Measurements from ENCODE around the gene CLSTN3. TPM values are rescaled to one million over a fixed set of nuclear protein-coding genes. Genes with fewer than 3 reads are reported as not detected.

CLSTN3 gene
- total RNA-seq, 4 donors from 2014 or later = 25.9 to 57.5 (median 44.8) TPM

DNA sequence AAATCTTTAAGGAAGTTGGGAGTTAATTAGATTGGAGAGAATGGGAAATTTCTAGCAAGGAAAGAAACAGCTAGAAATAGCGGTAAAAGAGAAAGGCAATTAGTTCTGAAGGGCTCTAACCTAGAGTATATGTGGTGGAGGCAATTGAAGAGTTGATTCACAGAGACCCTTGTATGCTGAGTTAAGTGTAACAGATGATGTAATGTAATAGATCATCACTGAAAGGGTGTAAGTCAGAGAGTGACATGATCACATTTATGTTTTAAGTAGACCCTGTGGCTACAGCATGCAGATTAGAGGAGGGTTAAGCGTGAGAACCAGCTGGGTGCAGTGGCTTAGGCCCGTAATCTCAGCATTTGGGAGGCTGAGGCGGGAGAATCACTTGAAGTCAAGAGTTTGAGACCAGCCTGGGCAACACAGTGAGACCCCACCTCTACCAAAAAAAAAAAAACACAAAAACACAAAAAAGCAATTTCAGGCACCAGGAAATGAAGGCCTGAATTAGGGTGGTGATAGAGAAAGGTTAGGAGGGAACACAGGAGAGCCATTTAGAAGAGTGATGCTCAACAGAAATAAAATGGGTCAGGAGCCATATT is 4.4 kb upstream of the CLSTN3 start:
- DNase-seq (ENCODE audit: low spot score) (no peak), ATAC-seq (ENCODE audit: low FRiP score) (no peak)
- TF ChIP-seq, protein P1, sequence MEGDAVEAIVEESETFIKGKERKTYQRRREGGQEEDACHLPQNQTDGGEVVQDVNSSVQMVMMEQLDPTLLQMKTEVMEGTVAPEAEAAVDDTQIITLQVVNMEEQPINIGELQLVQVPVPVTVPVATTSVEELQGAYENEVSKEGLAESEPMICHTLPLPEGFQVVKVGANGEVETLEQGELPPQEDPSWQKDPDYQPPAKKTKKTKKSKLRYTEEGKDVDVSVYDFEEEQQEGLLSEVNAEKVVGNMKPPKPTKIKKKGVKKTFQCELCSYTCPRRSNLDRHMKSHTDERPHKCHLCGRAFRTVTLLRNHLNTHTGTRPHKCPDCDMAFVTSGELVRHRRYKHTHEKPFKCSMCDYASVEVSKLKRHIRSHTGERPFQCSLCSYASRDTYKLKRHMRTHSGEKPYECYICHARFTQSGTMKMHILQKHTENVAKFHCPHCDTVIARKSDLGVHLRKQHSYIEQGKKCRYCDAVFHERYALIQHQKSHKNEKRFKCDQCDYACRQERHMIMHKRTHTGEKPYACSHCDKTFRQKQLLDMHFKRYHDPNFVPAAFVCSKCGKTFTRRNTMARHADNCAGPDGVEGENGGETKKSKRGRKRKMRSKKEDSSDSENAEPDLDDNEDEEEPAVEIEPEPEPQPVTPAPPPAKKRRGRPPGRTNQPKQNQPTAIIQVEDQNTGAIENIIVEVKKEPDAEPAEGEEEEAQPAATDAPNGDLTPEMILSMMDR (IDR thresholded peaks at IDR 0.05) = no peak

DNA sequence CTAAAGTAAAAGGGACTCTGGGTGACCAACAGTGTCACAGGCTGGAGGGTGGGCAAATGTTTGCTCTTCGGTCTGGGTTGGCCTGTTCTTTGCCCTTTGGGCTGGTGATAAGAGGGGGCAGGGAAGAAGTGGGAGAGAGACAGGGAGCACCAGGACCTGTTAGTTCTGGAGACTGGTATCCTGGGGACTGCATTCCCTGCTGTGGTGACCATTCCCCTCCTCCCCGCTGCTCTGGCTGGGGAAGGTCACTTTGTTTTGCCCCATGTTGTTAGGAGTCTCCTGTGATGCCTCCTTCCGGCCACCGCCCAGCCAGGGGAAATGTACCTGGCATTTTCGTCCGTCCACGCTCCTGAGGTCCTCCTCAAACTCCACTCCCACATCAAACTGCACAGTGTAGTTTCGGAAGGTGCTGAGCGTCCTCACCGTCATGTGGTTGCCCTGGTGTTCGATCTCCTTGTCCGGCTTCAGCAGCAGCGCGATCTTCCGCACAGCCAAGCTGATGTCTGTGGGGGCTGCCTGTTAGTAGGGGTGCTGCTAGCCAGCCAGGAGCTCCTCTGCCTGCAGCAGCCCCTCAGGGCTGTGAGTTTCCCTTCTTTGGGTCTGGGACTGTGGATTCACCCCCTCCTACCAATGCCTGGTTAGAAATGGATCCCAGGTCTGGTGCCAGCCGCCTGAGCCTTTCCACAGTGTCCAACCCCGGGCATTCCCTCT is 2.1 kb upstream of the CLSTN3 start:
- DNase-seq (ENCODE audit: low spot score) = no peak
- TF ChIP-seq, protein P1 (IDR thresholded peaks at IDR 0.05) = no peak
- no peak for ATAC-seq (ENCODE audit: low FRiP score)

DNA sequence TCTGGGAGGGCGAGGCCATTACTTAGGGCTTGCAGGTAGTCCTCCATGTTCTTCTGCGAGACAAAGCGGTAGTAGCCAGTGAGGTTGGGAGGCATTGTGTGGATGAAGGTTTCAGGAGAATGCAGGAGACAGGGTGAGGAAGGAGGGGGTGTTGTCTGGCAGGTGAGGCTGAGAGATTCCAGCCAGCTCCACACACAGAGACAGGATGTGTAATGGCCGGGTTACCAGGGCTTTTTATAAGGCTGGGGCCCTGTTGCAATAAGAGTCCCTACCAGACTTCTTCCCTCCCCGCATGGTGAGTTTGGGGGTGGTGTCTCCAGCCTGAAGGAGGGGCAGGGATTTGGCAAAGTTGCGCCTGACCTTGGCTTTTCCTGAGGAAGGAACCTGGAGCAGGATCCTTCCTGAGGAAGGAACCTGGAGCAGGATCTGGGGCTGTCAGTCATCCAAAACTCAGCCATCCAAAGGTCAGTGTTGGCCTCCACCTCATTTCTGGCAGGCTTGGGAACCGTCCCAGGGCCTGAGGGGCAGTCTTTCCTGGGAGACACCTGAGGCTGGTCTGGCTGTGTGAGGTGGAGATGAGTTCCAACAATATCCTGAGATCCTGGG is 1.4 kb upstream of the CLSTN3 start, which contains the start of gene RBP5:
Gene RBP5, minus strand, starts transcription at position 209 of the 606 bp plus-strand sequence. Its CDS starts 114 bp downstream, at position 95.
- ATAC-seq (ENCODE audit: low FRiP score) (no peak), DNase-seq (ENCODE audit: low spot score) (no peak)
- TF ChIP-seq, protein P1 (IDR thresholded peaks at IDR 0.05) = no peak

DNA sequence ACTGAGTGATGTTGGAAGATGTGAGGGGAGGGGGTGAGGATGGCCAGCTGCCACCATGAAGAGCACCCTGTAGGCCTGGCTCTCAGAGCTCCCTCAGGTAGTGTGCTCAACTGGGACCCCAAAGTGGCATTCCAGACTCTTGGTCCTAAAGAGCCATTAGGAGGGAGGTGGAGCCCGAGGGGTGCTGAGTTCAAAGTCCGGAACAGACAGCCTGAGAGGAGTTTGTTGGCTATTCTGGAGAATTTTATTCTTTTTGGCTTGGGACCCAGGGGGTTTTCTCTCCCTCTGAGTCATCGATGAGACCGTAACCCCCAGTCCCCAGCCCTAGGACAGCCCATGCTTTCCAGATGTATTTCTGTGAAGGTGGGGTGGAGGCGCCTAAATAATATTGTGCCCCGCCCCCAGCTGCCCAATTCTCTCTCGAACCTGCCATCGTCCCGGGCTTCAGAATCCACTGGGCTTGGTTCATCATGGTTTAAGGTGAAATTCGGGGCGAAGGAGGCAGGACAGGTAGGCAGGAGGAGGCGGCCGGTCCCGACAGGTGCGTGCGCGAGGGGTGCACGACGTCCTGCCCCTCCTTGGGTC is 792 bp upstream of the CLSTN3 start:
- no peak for DNase-seq (ENCODE audit: low spot score)

DNA sequence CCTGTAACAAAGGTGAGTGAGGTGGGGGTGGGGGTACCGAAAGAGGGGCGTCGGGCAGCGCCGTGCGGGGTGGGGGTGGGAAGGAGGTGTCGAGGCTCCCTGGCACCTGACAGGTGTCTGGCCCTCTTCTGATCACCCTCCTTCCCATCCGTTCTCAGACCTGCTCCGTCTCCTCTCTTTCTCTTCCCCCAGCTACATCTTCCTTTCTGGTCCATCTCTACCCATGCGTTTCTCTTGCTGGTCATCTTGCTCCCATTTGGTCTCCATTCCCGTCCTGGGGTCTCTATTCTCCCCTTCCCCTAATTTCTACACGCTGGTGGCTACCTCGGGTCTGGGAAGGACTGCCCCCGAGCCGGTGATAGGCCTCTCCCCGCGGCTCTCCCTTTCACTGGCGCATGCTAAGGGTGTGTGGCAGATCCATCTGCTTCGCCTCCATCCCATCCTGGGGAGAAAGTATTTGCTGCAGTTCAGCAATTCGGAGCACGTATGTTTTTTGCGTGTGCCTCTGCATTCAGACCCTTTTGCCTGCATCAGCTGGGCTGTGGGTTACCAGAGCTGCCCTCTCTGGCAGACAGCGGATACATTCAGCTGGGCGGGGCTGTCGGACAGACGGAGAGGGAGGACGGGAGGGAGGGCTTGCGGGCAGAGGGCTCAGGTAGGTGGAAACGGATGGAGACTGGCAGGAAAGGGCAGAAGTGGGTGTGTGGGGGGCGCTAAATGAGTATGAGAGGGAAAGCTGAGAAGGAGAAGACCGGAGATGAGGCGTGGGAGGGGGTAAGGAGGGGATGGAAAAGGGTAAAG is 730 bp downstream of the CLSTN3 start:
- DNase-seq (ENCODE audit: low spot score) (no peak), ATAC-seq (ENCODE audit: low FRiP score) (peak; percentile 58)
- TF ChIP-seq, protein P1 (IDR thresholded peaks at IDR 0.05) = no peak

More for the DNA sequence above, 792 bp upstream of the CLSTN3 start:
- TF ChIP-seq, protein P1 (IDR thresholded peaks at IDR 0.05) = no peak
- no peak for ATAC-seq (ENCODE audit: low FRiP score)

DNA sequence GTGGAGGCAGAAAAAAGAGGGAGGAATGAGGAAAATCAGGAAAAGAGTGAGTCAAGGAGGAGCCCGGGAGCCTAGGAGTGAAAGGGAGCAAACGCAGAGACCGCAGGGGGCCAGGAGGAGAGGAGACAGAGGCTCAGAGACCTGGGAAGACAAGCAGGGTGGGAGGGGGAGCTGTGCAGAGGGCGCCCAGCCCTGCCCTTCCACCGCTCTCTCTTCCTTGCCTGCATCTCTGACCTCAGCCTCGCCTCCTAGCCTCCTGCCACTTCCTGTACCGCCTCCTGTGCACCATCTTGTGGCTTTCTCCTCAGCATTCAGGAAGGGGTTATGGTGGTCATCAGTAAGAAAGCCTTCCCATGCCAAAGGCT is 1.3 kb downstream of the CLSTN3 start:
- ATAC-seq (ENCODE audit: low FRiP score) (peak; percentile 0), DNase-seq (ENCODE audit: low spot score) (no peak)
- TF ChIP-seq, protein P1 (IDR thresholded peaks at IDR 0.05) = no peak

All from omental fat pad (tissue), 4 donors.